ENCODE measurements around the gene OGDH. TPM values are rescaled to one million over a fixed set of nuclear protein-coding genes. Genes with fewer than 3 reads are reported as not detected.

OGDH gene
- total and polyA plus RNA-seq, 10 of the 15 experiments (the other 5 are each of a cell fraction or from before 2014, with no cell fraction given), result 4.1 to 103 (median 48.4) TPM

GRCh38 chr7:44573464-44574286, 32.8 kb upstream of the OGDH start, which contains the start of gene DDX56:
DDX56 (minus strand) TSS chr7:44573908; CDS start chr7:44573895, 13 bp downstream.
- Histone ChIP-seq H3K27me3 (replicated peaks in 1 of 2; ENCODE audit: control insufficient read depth in 2 of 2, insufficient read depth in 2 of 2, low read length in 1 of 2) (no peaks in the 10 kb centered on the region), H3K79me2 (ENCODE audit: control insufficient read depth, insufficient read depth, low read length) (peaks cover 35% of the 10 kb centered on the region), H3K27ac (ENCODE audit: control insufficient read depth, insufficient read depth) (peak within 1 kb of the TSS; percentile 94), H2AFZ (ENCODE audit: control insufficient read depth, low read depth, low read length) (peak within 1 kb of the TSS; percentile 93), H3K4me1 (ENCODE audit: control insufficient read depth, insufficient read depth, low read length) (peaks cover 11% of the 10 kb centered on the region), H3K9me3 (replicated peaks; ENCODE audit: control insufficient read depth, insufficient read depth, low read length) (no peaks in the 10 kb centered on the region), H3K36me3 (ENCODE audit: control insufficient read depth in 2 of 2, insufficient read depth in 2 of 2, low read length in 1 of 2) (peaks cover 22 to 35% of the 10 kb centered on the region in 2 experiments), H3K4me3 (peak within 1 kb of the TSS; percentile 94), H3K4me2 (ENCODE audit: control insufficient read depth, insufficient read depth) (peak within 1 kb of the TSS; percentile 85), H4K20me1 (ENCODE audit: control insufficient read depth, insufficient read depth) (no peaks in the 10 kb centered on the region; the same call in 1 of the 2 replicates), H3K9ac (ENCODE audit: control insufficient read depth, insufficient read depth, low read length) (peak within 1 kb of the TSS; percentile 92)
- ATAC-seq (peak; percentile 97), FAIRE-seq (peak; percentile 99), DNase-seq (ENCODE audit: low read depth, low spot score) (peak; percentile 84)
- no TSS peak for BruUV-seq (replicated peaks)
- intact Hi-C loops (cut with micrococcal nuclease; ENCODE audit: unreplicated experiment), result no loop called here
- POLR2A ChIA-PET, result interaction anchor here (0.6 to 3.0 kb wide), 13 partner anchors 8 to 532 kb away, joined by 3 to 18 read pairs (median 4); partner anchors contain the start of genes PPIA and TMED4
- in situ Hi-C loops (cut with MboI), result no loop called here
- 2% methylated on average over 74 of the region's 74 CpGs for WGBS (ENCODE audit: insufficient coverage, insufficient replicate concordance, low lambda C conversion rate, missing lambda C conversion rate)
- RAD21 ChIA-PET (ENCODE audit: unreplicated experiment), result interaction anchor here (0.6 to 2.6 kb wide), 10 partner anchors 9 to 276 kb away, joined by 3 to 9 read pairs (median 4); partner anchors contain the start of genes NUDCD3, OGDH and TMED4
- SMC1A ChIA-PET (ENCODE audit: uncharacterized antibody, unreplicated experiment), result interaction anchor here (1.0 to 4.1 kb wide), 6 partner anchors 9 to 563 kb away, joined by 3 to 17 read pairs (median 3); partner anchors contain the start of genes H2AZ2 and TMED4
- CTCF ChIA-PET, result interaction anchor here (1.0 to 4.4 kb wide), 4 partner anchors 9 to 333 kb away, joined by 3 to 23 read pairs (median 6); no protein-coding TSS in a partner anchor
- TF ChIP-seq BCL11A (IDR thresholded peaks at IDR 0.05; ENCODE audit: low read depth, low read length) (no peak), BMI1 (IDR thresholded peaks at IDR 0.05; ENCODE audit: borderline replicate concordance) (no peak), PAX5 (IDR thresholded peaks at IDR 0.05; ENCODE audit: borderline replicate concordance, low read depth, low read length) (peak; percentile 51; the same call in 1 of the 2 replicates), TARDBP (IDR thresholded peaks at IDR 0.05; ENCODE audit: borderline replicate concordance) (peak; percentile 14; the same call in 1 of the 2 replicates), POU2F2 (IDR thresholded peaks at IDR 0.05; ENCODE audit: borderline replicate concordance, low read depth, low read length) (peak; percentile 65; the same call in 2 of the 3 replicates), NR2C1 (IDR thresholded peaks at IDR 0.05) (peak; percentile 38; the same call in 1 of the 2 replicates), CBFB (IDR thresholded peaks at IDR 0.05; ENCODE audit: low read depth) (peak; percentile 39; the same call in 1 of the 2 replicates), POLR2AphosphoS5 (IDR thresholded peaks at IDR 0.05; ENCODE audit: low read length) (peak; percentile 96), USF2 (IDR thresholded peaks at IDR 0.05; ENCODE audit: borderline replicate concordance, low read depth, low read length) (no peak; the same call in 1 of the 2 replicates), TAF1 (IDR thresholded peaks at IDR 0.05; ENCODE audit: borderline replicate concordance, low read depth, low read length) (peak; percentile 85), LARP7 (IDR thresholded peaks at IDR 0.05) (peak; percentile 70; the same call in 1 of the 2 replicates), NRF1 (conservative IDR thresholded peaks at IDR 0.05; ENCODE audit: low read depth, low read length) (peak; percentile 74), SUZ12 (IDR thresholded peaks at IDR 0.05; ENCODE audit: unreplicated experiment) (no peak), YBX1 (IDR thresholded peaks at IDR 0.05) (no peak), ATF7 (IDR thresholded peaks at IDR 0.05; ENCODE audit: low read depth) (no peak), RAD51 (IDR thresholded peaks at IDR 0.05) (no peak), RB1 (IDR thresholded peaks at IDR 0.05; ENCODE audit: borderline replicate concordance) (peak; percentile 53; the same call in 1 of the 2 replicates), MAX (IDR thresholded peaks at IDR 0.05; ENCODE audit: low read depth, low read length) (peak; percentile 96), RELB (IDR thresholded peaks at IDR 0.05; ENCODE audit: low read depth) (peak; percentile 80), IRF5 (IDR thresholded peaks at IDR 0.05; ENCODE audit: borderline replicate concordance) (no peak), NBN (IDR thresholded peaks at IDR 0.05) (peak; percentile 26; the same call in 1 of the 2 replicates)
